MCF 10A (cell line): Measurements from ENCODE around the gene NDUFS3. TPM values are rescaled to one million over a fixed set of nuclear protein-coding genes. Genes with fewer than 3 reads are reported as not detected.

Experiments used
- BruUV-seq: library from RNA; stranded (reverse); fragments of 400-500 nt; replicated peaks from 2 replicates; lab custom pipeline; 2021; lab: Mats Ljungman, UMichigan
- CTCF ChIA-PET: fragments of 300-600 bp; sonication (Branson Sonifier 250); formaldehyde crosslinking; extraction: SDS; loops from one replicate; lab custom pipeline; 2021; ENCODE audit warnings: antibody characterized with exemption, inconsistent platforms; lab: Yijun Ruan, JAX
- POLR2A ChIA-PET: fragments of 300-600, 350-650 bp; sonication (Branson Sonifier 250); formaldehyde crosslinking; extraction: SDS; loops from one replicate; lab custom pipeline; 2020; ENCODE audit warnings: antibody characterized with exemption, inconsistent platforms; lab: Yijun Ruan, JAX
- DNase-seq: peaks from one replicate; pipeline ENCODE4 v3.0.0-alpha.2; 2018; ENCODE audit not compliant: unreplicated experiment
- H3K27ac Mint-ChIP-seq: one replicate; pipeline ENCODE4 v1.8.0; 2022; ENCODE audit warnings: mild to moderate bottlenecking, low read depth, mixed read lengths; ENCODE audit not compliant: unreplicated experiment
- H3K27me3 Mint-ChIP-seq: one replicate; pipeline ENCODE4 v1.8.0; 2022; ENCODE audit warnings: mixed read lengths; ENCODE audit not compliant: insufficient read depth, unreplicated experiment
- H3K36me3 Mint-ChIP-seq: one replicate; pipeline ENCODE4 v1.8.0; 2022; ENCODE audit warnings: mild to moderate bottlenecking, moderate library complexity, mixed read lengths; ENCODE audit not compliant: insufficient read depth, unreplicated experiment
- H3K4me1 Mint-ChIP-seq: one replicate; pipeline ENCODE4 v1.8.0; 2022; ENCODE audit warnings: mixed read lengths; ENCODE audit not compliant: insufficient read depth, unreplicated experiment
- H3K4me3 Mint-ChIP-seq: one replicate; pipeline ENCODE4 v1.8.0; 2022; ENCODE audit warnings: mild to moderate bottlenecking, moderate library complexity, mixed read lengths; ENCODE audit not compliant: unreplicated experiment
- H3K9me3 Mint-ChIP-seq: one replicate; pipeline ENCODE4 v1.8.0; 2022; ENCODE audit warnings: mixed read lengths; ENCODE audit not compliant: unreplicated experiment
- intact Hi-C: fragments of 100-400 bp; cut with micrococcal nuclease; formaldehyde crosslinking; loops from 2 replicates; pipeline ENCODE4 v1.14.1; 2022
- total RNA-seq: library from RNA; stranded (reverse); gene quantifications from 2 replicates; pipeline ENCODE4 v1.2.3, GENCODE V29; 2022
- TF ChIP-seq, protein P1 (sequence below): fragments of 200-600 bp; IDR thresholded peaks from one replicate; pipeline ENCODE4 v1.8.0; 2022; ENCODE audit warnings: antibody characterized with exemption, mild to moderate bottlenecking; ENCODE audit not compliant: unreplicated experiment

Gene NDUFS3
- total RNA-seq, 1 experiment from 2014 or later, result 120 TPM

DNA sequence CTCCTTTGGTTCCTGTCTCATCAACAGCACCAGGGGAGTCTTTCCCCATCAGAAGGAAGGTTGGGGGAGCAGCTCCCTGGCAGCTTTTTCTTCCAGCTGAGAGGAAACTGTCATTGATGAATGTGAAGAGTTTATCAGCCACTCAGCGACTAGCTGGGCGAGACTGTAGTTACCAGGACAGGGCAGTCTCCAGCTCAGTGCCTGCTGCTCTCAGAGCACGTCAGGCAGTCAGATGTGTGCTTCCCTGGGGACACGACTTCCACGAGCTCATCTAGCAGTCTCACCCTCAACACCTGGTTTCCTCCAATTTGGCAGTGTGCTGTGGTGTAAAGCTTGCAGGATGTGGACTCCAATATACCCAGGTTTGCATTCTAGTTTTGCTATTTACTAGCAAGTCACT lies 27.9 kb downstream of the NDUFS3 start:
- DNase-seq, result no peak
- TF ChIP-seq, protein P1, sequence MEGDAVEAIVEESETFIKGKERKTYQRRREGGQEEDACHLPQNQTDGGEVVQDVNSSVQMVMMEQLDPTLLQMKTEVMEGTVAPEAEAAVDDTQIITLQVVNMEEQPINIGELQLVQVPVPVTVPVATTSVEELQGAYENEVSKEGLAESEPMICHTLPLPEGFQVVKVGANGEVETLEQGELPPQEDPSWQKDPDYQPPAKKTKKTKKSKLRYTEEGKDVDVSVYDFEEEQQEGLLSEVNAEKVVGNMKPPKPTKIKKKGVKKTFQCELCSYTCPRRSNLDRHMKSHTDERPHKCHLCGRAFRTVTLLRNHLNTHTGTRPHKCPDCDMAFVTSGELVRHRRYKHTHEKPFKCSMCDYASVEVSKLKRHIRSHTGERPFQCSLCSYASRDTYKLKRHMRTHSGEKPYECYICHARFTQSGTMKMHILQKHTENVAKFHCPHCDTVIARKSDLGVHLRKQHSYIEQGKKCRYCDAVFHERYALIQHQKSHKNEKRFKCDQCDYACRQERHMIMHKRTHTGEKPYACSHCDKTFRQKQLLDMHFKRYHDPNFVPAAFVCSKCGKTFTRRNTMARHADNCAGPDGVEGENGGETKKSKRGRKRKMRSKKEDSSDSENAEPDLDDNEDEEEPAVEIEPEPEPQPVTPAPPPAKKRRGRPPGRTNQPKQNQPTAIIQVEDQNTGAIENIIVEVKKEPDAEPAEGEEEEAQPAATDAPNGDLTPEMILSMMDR, result no peak
- Mint-ChIP-seq H3K4me1 (no peaks in the 10 kb centered on the region), H3K36me3 (no peaks in the 10 kb centered on the region), H3K27ac (no peak overlapping the region), H3K9me3 (no peaks in the 10 kb centered on the region), H3K27me3 (no peaks in the 10 kb centered on the region), H3K4me3 (no peak overlapping the region)
- CTCF ChIA-PET, result no interaction called here
- POLR2A ChIA-PET, result interaction anchor here (0.5 to 2.1 kb wide), 5 partner anchors 10 to 513 kb away, joined by 3 to 5 read pairs (median 3); no protein-coding TSS in a partner anchor
- no TSS peak for BruUV-seq
- intact Hi-C loops, result no loop called here

DNA sequence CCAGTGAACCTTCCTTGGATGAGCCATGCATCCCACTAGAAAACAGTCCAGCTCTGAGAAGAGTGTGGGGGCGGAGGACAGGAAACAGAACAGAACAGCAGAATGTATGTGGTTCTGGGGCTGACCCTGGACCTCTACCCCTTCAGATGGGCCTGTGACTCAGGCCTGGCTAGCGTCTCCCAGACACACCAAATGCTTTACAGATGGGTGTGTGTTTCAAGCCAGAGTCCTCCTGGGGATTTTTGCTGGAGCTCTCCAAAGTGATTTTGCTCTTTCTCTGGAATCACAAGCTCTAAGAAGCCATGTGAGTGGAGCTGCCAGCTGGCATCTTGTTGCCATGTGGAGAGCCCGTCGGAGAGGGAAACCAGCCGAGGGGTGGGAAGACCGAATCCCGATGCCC lies 28.5 kb downstream of the NDUFS3 start:
- TF ChIP-seq, protein P1, result no peak
- ChIA-PET POLR2A (interaction anchor here (0.8 to 1.3 kb wide), 2 partner anchors 12 to 130 kb away, joined by 3 to 4 read pairs; no protein-coding TSS in a partner anchor), CTCF (interaction anchor here (0.6 kb wide), 1 partner anchor 68 kb away, joined by 3 read pairs; no protein-coding TSS in a partner anchor)
- intact Hi-C loops, result no loop called here
- H3K4me1 Mint-ChIP-seq, result no peaks in the 10 kb centered on the region
- no TSS peak for BruUV-seq
- H3K27ac Mint-ChIP-seq, result no peak overlapping the region
- no peaks in the 10 kb centered on the region for H3K27me3 Mint-ChIP-seq
- no peaks in the 10 kb centered on the region for H3K9me3 Mint-ChIP-seq
- no peak overlapping the region for H3K4me3 Mint-ChIP-seq
- no peaks in the 10 kb centered on the region for H3K36me3 Mint-ChIP-seq
- peak; percentile 17 for DNase-seq

DNA sequence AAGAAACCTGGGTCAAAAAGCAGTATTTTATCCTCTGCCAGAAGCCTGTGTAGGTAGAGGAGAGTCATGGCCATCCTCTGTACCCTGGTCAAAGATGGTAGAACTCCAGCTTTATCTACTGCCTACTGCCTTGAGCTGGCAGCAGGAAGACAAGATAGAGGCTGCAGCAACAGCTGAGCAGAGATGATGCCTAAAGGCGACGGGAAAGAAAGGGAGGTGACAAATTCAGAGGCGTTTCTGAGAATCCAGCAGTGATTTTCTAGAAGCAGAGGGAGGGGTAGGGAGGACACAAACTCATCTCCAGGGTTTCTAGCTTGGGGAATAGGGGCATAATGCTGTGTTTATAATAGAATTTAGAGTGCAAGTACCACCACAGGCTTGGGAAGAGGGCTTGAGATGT lies 30.8 kb downstream of the NDUFS3 start:
- ChIA-PET POLR2A (no interaction called here), CTCF (no interaction called here)
- Mint-ChIP-seq H3K27ac (peak overlapping the region; percentile 20), H3K9me3 (no peaks in the 10 kb centered on the region), H3K4me3 (no peak overlapping the region), H3K27me3 (no peaks in the 10 kb centered on the region), H3K4me1 (no peaks in the 10 kb centered on the region), H3K36me3 (peaks cover 13% of the 10 kb centered on the region)
- DNase-seq, result no peak
- TF ChIP-seq, protein P1, result no peak
- intact Hi-C loops, result no loop called here
- BruUV-seq, result no TSS peak

DNA sequence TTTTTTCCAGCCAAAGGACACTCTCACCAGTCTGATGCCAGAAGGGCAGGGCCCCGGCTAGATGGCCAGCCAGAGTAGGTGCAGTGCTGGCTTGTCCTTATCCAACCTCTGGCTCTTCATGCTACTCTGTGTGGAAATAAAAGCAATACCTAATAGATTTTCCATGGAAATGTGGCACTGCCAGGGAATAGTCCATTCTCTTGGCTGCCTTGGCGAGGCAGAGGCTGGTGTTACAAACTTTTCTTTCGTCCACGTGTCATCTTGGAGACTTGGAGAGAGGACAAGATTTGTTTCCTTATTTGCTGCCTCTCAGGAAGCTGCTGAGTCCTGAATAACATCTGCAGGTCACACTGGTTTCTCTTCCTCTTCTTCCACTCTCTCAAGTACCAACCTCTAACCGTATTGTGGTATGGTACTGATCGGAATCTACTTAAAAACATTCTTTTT lies 32.5 kb downstream of the NDUFS3 start:
- H3K4me1 Mint-ChIP-seq, result no peaks in the 10 kb centered on the region
- ChIA-PET POLR2A (interaction anchor here (0.7 to 1.0 kb wide), 2 partner anchors 16 to 33 kb away, joined by 3 read pairs; partner anchors contain the start of gene KBTBD4), CTCF (no interaction called here)
- peaks cover 22% of the 10 kb centered on the region for H3K36me3 Mint-ChIP-seq
- DNase-seq, result no peak
- no peak overlapping the region for H3K27ac Mint-ChIP-seq
- BruUV-seq, result no TSS peak
- TF ChIP-seq, protein P1, result no peak
- no peaks in the 10 kb centered on the region for H3K9me3 Mint-ChIP-seq
- H3K27me3 Mint-ChIP-seq, result no peaks in the 10 kb centered on the region
- no peak overlapping the region for H3K4me3 Mint-ChIP-seq
- intact Hi-C loops, result no loop called here
